HUES48 (cell line): ENCODE measurements around the gene PCARE.

Experiments used
- H3K27ac ChIP-seq: one replicate; pipeline ENCODE4 v1.7.0; 2013; ENCODE audit warnings: low read depth, low read length, inconsistent platforms
- H3K27me3 ChIP-seq: 2 replicates; pipeline ENCODE4 v1.6.1; 2013; ENCODE audit warnings: mild to moderate bottlenecking, low read length; ENCODE audit not compliant: control insufficient read depth, insufficient read depth
- H3K36me3 ChIP-seq: 2 replicates; pipeline ENCODE4 v1.6.1; 2013; ENCODE audit warnings: low read length; ENCODE audit not compliant: control insufficient read depth, insufficient read depth
- H3K4me1 ChIP-seq: 2 replicates; pipeline ENCODE4 v1.6.1; 2013; ENCODE audit warnings: mild to moderate bottlenecking, low read length; ENCODE audit not compliant: control insufficient read depth, insufficient read depth
- H3K4me3 ChIP-seq: 2 replicates; pipeline ENCODE4 v1.5.1; 2013; ENCODE audit warnings: mild to moderate bottlenecking, low read depth, low read length
- H3K9ac ChIP-seq: 2 replicates; pipeline ENCODE4 v1.6.1; 2013; ENCODE audit warnings: mild to moderate bottlenecking, low read depth, low read length, moderate library complexity
- H3K9me3 ChIP-seq: 2 replicates; pipeline ENCODE4 v1.6.1; 2013; ENCODE audit warnings: low read length; ENCODE audit not compliant: control insufficient read depth, insufficient read depth

PCARE gene

DNA sequence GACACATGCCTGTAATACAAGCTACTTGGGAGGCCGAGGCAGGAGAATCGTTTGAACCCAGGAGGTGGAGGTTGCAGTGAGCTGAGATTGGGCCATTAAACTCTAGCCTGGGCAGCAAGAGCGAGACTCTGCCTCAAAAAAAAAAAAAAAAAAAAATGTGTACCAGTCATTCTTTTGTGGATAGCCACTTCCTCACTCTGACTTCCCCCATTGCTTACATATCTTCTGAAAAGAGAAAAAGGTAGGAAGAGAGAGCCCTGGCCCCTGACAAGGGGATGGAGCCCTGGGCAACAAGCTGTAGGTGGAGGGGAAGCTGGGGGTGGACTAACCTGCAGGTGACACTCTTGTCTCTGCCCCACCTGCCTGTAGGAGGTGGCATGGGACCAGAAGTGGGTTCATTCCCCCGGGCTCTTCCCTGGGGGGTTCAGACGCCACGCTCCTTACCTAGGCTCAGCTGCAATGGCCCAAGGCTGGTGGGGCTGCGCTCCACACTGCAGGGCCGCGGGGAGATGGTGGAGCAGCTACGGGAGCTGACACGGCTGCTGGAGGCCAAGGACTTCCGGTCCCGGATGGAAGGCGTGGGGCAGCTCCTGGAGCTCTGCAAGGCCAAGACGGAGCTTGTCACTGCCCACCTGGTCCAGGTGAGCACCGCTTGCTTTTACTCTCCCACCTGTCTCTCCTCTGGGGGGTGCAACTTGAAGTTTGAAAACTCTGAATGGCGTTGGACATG is 39.1 kb downstream of the PCARE start:
- Histone ChIP-seq H3K9me3 (no peaks in the 10 kb centered on the region), H3K36me3 (no peaks in the 10 kb centered on the region), H3K9ac (no peak overlapping the region), H3K27ac (no peak overlapping the region), H3K27me3 (no peaks in the 10 kb centered on the region), H3K4me1 (peaks cover 3% of the 10 kb centered on the region; the same call in 1 of the 2 replicates), H3K4me3 (no peak overlapping the region)

DNA sequence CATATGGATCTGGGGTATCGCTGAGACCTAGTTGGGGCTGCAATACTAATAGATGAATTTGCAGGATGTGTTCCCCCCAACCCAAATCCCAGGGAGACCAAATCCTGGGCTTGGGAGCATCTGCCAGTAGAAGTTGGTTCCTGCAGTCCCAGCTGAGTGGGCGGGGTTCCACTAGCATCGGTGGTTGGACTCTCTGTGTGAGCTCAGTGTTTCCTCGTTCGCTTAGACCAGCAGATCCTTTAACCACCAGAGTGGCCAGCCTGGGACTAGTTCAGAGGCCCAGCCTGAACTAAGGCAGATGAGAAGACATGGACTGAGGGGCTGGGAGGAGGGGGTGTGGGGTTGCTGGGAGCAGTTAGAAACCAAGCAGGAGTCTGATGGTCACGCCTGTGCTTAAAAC is 40.7 kb downstream of the PCARE start:
- H3K27me3 ChIP-seq = no peaks in the 10 kb centered on the region
- H3K4me1 ChIP-seq = peaks cover 3% of the 10 kb centered on the region; the same call in 1 of the 2 replicates
- H3K9me3 ChIP-seq = no peaks in the 10 kb centered on the region
- no peak overlapping the region for H3K4me3 ChIP-seq
- no peak overlapping the region for H3K27ac ChIP-seq
- H3K36me3 ChIP-seq = no peaks in the 10 kb centered on the region
- H3K9ac ChIP-seq = no peak overlapping the region

DNA sequence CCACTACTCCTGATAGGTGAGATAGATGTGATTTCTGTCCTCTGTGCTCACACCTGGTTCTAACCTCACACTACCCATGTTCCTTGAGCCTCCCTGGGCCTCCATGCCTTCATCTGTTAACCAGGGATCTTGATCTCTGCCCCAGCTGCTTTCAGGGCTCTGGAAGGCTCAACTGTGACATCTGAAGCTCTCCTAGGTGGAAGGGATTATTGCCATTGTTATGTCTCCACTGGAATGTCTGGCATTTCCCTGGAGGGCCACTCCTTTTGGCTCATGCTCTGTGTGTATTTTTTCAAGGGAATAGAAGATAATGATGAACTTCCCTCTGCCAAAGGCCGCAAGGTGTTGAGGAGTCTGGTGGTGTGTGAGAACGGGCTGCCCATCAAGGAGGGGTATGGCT is 41.2 kb downstream of the PCARE start:
- no peak overlapping the region for H3K4me3 ChIP-seq
- H3K27me3 ChIP-seq = no peaks in the 10 kb centered on the region
- H3K36me3 ChIP-seq = no peaks in the 10 kb centered on the region
- no peak overlapping the region for H3K9ac ChIP-seq
- H3K4me1 ChIP-seq = peaks cover 3% of the 10 kb centered on the region; the same call in 1 of the 2 replicates
- H3K27ac ChIP-seq = no peak overlapping the region
- H3K9me3 ChIP-seq = no peaks in the 10 kb centered on the region

DNA sequence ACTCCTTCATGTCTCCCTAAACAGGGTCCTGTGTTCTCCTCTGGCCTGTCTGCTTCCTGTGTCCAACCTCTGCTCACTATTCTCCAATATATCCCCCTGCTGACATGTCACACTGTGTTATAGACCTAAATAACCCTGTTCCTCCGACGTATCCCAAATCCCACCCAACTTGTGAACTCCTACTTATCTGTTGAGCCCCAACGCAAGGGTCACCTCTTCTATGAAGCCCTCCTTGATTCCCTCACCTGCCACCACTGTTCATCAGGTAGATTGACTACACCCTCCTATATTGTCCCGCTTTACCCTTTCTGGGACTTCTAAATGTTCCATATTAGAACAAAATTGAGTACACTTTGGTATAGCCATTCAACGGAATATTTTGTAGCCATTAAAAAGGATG is 42.1 kb downstream of the PCARE start:
- no peak overlapping the region for H3K9ac ChIP-seq
- no peak overlapping the region for H3K27ac ChIP-seq
- no peaks in the 10 kb centered on the region for H3K36me3 ChIP-seq
- no peak overlapping the region for H3K4me3 ChIP-seq
- H3K4me1 ChIP-seq = peaks cover 3% of the 10 kb centered on the region; the same call in 1 of the 2 replicates
- no peaks in the 10 kb centered on the region for H3K9me3 ChIP-seq
- H3K27me3 ChIP-seq = no peaks in the 10 kb centered on the region

DNA sequence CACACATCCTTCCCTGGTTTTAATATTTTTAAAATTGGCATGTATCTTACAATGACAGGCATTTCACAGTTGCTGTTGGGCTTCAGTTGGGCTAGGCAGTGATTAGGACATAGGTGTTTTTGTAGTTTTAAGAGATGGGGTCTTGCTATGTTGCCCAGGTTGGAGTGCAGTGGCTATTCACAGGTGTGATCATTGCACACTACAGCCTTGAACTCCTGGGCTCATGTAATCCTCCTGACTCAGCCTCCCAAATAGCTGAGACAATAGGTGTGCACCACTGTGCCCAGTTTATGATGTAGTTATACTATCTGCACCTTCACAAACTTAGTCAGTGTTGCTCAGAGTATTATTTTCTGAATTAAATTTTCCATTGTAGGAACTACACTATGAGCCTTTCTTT is 43.3 kb downstream of the PCARE start:
- Histone ChIP-seq H3K9ac (no peak overlapping the region), H3K27me3 (no peaks in the 10 kb centered on the region), H3K4me1 (peaks cover 3% of the 10 kb centered on the region; the same call in 1 of the 2 replicates), H3K27ac (no peak overlapping the region), H3K4me3 (no peak overlapping the region), H3K9me3 (no peaks in the 10 kb centered on the region), H3K36me3 (no peaks in the 10 kb centered on the region)

DNA sequence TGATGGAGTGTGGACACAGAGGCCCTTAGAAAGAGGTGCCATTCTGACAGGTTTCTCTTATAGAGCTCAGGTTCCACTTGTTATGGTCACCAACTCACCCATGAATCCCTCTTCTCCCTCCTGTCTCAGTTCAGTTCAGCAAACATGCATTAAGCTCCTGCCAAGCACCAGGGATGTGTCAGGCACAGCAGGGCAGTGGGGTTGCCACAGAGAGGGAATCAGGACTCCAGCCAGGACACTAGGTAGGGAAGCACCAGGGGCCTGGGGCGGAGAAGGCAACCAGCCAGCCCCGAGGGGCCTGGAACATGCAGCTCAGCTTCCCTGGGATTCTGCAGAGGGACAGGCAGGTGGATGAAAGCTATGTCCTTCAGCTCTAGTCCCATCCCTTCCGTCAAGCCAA is 48.6 kb downstream of the PCARE start:
- Histone ChIP-seq H3K9ac (no peak overlapping the region), H3K9me3 (no peaks in the 10 kb centered on the region), H3K4me3 (no peak overlapping the region), H3K27me3 (no peaks in the 10 kb centered on the region), H3K4me1 (no peaks in the 10 kb centered on the region), H3K36me3 (no peaks in the 10 kb centered on the region), H3K27ac (no peak overlapping the region)

DNA sequence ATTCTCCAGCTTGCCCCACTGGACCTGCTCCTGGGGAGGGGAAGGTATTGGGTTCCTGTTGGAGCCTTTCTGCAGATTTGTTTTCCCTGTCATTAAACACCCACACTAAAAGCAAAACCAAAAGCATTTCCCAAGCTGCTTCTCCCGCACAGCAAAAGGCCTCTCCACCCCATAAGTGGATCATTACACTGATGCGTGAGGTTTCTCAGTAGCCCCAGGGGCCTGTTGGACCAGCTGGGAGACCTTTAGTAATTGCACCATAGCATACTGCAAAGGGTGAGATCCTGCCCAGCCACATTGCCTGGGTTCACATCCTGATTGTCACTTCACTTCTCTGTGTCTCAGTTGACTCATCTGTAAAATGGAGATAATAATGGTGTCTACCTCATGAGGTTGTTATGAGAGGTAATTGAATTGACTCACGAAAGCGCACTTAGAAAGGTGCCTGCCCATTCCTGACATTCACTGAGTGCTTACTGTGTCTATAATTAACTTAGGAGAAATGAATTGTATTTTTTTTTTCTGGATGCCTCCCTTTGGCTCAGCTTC is 49.4 kb downstream of the PCARE start:
- Histone ChIP-seq H3K27me3 (no peaks in the 10 kb centered on the region), H3K4me3 (no peak overlapping the region), H3K27ac (no peak overlapping the region), H3K9me3 (no peaks in the 10 kb centered on the region), H3K4me1 (no peaks in the 10 kb centered on the region), H3K9ac (no peak overlapping the region), H3K36me3 (no peaks in the 10 kb centered on the region)

DNA sequence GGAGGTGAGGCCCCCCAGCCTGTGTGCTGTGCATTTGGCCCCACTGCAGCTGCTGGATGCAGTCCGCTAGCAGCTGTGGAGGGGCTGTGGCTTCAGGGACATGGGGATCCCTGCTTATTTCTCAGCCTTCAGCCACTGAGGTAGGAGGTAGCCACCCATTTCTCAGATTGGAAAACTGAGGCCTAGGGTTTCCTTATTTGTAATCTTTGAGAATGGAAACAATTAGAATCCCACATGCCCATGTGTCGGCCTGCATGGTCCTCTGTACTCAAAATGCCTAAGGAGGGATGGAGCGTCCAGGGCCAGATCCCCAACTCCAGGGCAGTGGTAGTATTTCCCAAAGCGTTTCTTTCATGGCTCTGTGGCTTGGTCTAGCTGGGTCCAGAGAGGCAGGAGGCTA is 51.1 kb downstream of the PCARE start:
- no peaks in the 10 kb centered on the region for H3K9me3 ChIP-seq
- H3K4me3 ChIP-seq = no peak overlapping the region
- H3K36me3 ChIP-seq = no peaks in the 10 kb centered on the region
- no peak overlapping the region for H3K9ac ChIP-seq
- no peaks in the 10 kb centered on the region for H3K4me1 ChIP-seq
- H3K27me3 ChIP-seq = no peaks in the 10 kb centered on the region
- no peak overlapping the region for H3K27ac ChIP-seq

DNA sequence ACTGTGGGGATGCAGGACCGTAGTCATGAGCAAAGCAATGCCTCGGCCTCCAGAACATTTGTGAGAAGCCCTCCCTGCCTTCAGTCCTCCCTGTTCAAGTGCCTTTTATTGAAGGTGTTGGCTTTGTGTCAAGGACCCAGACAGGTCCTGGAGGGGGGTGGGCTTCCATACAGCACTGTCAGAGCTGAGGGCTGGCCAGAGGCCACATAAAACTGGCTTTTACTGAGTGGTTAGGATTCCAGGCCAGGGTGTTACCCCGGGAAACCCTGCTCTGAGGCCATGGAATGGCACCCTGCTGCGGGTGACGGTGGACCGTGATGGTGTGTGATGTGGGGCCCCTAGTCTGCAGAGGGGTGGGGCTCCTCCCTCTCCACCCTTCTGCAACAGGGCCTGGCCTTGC is 51.6 kb downstream of the PCARE start:
- Histone ChIP-seq H3K4me3 (no peak overlapping the region), H3K27ac (no peak overlapping the region), H3K27me3 (no peaks in the 10 kb centered on the region), H3K36me3 (no peaks in the 10 kb centered on the region), H3K4me1 (no peaks in the 10 kb centered on the region), H3K9me3 (no peaks in the 10 kb centered on the region), H3K9ac (no peak overlapping the region)

DNA sequence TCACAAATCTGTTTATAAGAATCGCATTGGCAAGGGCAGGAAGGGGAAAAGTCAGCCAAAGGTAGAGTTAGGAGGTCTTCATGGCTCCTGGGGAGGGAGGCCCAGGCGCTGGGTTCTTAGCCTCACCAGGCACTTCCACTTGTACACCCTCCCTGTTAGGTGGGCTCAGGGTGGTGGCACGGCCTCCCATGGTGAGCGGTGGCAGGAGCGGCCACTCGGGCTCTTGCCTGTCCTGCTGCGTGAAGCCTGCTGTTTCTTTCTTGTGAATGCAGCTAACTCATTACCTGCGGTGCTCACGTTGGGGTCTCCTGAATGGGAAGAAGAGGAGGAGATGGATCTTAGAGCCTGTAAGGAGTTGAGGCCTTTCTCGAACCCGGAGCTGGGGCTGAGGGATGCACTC is 52.4 kb downstream of the PCARE start:
- no peak overlapping the region for H3K4me3 ChIP-seq
- H3K4me1 ChIP-seq = no peaks in the 10 kb centered on the region
- no peaks in the 10 kb centered on the region for H3K9me3 ChIP-seq
- H3K27ac ChIP-seq = no peak overlapping the region
- H3K27me3 ChIP-seq = no peaks in the 10 kb centered on the region
- no peak overlapping the region for H3K9ac ChIP-seq
- H3K36me3 ChIP-seq = no peaks in the 10 kb centered on the region

DNA sequence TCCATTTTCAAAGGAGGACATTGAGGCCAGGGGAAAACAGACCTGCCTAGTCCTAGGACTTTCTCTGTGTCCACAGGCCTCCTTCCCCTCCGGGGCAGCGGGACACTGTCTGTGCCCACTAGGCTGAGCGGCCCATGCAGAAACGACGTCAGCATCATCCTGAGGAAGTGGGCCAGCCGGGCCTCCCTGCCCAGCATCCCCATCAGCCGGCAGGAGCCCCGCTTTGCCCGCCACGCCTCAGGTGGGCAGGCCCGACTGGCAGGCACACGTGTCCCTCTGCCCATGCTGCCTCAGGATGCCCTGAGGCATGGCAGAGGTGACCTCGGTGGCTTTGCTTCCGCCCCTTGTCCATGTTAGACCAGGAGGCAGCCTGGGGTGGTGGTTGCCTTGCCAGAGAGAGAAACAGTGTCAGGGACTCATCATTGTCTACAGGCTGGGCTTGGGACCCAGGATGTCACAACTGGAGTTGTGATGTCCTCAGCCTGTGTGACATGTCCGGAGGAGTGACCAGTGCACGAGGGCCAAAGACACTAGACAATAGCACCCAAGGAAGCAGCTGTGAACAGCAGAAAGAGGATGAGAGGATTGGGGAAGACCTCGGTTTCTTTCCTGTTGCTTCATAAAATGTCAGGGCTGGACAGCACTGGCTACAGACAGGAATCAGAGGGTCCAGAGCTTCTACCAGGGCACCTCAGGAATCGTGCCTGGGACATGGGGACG is 56.4 kb downstream of the PCARE start:
- no peaks in the 10 kb centered on the region for H3K4me1 ChIP-seq
- H3K4me3 ChIP-seq = no peak overlapping the region
- H3K27ac ChIP-seq = no peak overlapping the region
- no peaks in the 10 kb centered on the region for H3K36me3 ChIP-seq
- H3K9ac ChIP-seq = no peak overlapping the region
- H3K27me3 ChIP-seq = no peaks in the 10 kb centered on the region
- H3K9me3 ChIP-seq = no peaks in the 10 kb centered on the region
